Activated T-cell treated with anti-CD3 and anti-CD28 coated beads, Interleukin-2, amount 50 U/mL, for 72 hours (primary cell): ENCODE measurements around the gene CNTNAP5. TPM values are rescaled to one million over a fixed set of nuclear protein-coding genes. Genes with fewer than 3 reads are reported as not detected.
"Not testable (repeated sequence)": the region's sequence is repeated elsewhere in the genome, so short reads cannot be mapped to it uniquely, and the experiment has no call there.

Experiments
- ATAC-seq, 2 donors: fragments of 150-1000 bp; cut with Tn5 transposase; replicated peaks in 1 of 2; 2 replicates each; pipeline ENCODE4 v1.10.0; 2021; ENCODE audit warnings: moderate library complexity in 2 of 2, mild to moderate bottlenecking in 1 of 2
- DNase-seq, 2 donors: peaks; one replicate each; pipeline ENCODE4 v3.0.0; 2021 to 2022; ENCODE audit warnings: mixed read lengths in 1 of 2
- H3K27ac Mint-ChIP-seq: one replicate; pipeline ENCODE4 v1.8.0; 2022; ENCODE audit warnings: mild to moderate bottlenecking, moderate library complexity, mixed read lengths
- H3K27me3 Mint-ChIP-seq: one replicate; pipeline ENCODE4 v1.8.0; 2022; ENCODE audit warnings: low read depth, mixed read lengths
- H3K36me3 Mint-ChIP-seq, 2 donors: one replicate each; pipeline ENCODE4 v1.8.0; 2022; ENCODE audit warnings: mixed read lengths in 2 of 2, mild to moderate bottlenecking in 1 of 2; ENCODE audit not compliant: insufficient read depth in 2 of 2
- H3K4me1 Mint-ChIP-seq: one replicate; pipeline ENCODE4 v1.8.0; 2022; ENCODE audit warnings: low read depth, mixed read lengths
- H3K4me3 Mint-ChIP-seq, 2 donors: one replicate each; pipeline ENCODE4 v1.8.0; 2022; ENCODE audit warnings: mild to moderate bottlenecking in 2 of 2, mixed read lengths in 2 of 2, moderate library complexity in 2 of 2
- H3K9me3 Mint-ChIP-seq, 2 donors: one replicate each; pipeline ENCODE4 v1.8.0; 2022; ENCODE audit warnings: mixed read lengths in 2 of 2
- total RNA-seq, 2 donors: library from RNA; stranded (reverse); gene quantifications; one replicate each; pipeline ENCODE4 v1.2.3, GENCODE V29; 2022

Gene CNTNAP5
- total RNA-seq, 2 donors from 2014 or later = not detected

DNA sequence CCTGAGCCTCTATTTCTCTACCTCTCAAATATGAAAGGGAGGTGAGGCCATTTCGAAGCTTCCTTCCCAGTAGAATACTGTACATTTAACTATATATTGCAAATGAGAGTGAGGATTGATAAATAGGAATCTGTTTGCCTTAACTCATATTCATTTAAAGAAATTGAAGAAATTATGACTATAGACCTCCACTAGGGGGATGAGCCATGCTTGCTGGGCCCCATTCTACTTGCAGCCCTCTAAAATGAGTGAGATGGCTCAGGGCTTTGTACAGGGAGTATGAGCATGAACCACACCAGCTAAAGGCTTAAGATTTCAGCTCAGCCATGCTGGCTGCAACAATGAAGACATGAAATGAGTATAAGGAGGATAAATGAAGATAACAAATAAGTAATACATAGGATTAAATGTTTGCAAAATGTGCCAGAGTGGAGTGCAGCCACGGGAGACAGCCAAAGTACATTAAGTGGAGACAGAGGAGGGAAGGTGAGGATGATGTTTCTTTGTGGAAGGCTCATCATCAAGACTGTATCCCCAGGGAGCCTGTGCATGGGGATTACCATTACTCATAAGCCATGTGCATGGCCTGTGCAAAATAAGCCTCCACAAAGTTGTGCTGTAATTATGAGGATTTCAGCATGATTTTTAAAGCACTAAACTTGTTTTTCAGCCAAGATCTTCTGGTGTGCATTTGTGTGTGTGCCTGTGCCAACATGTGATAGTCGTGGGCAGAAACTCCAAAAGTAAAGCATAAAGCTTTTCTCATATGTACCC, 300.8 kb downstream of the CNTNAP5 start:
- Mint-ChIP-seq H3K9me3 (peaks cover 5 to 13% of the 10 kb centered on the region in 2 donors), H3K4me1 (no peaks in the 10 kb centered on the region), H3K27me3 (no peaks in the 10 kb centered on the region), H3K4me3 (no peak overlapping the region), H3K27ac (no peak overlapping the region), H3K36me3 (no peaks in the 10 kb centered on the region)
- DNase-seq = no peak
- ATAC-seq = no peak

DNA sequence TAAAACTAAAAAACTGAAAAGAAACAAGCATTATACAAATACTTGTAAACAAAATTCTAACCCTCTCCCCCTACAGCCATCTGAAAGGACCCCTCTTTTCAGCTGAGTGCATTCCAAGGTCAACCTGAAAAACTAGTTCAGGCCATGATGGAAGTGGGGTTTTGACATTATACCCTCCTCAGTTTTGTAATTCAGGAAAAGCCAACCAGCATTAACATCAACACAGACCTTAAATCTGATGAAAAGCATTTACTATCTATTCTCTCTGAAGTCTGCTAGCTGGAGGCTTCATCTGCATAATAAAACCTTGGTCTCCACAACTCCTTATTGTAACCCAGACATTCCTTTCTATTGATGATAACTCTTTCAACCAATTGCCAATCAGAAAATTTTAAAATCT, 302.2 kb downstream of the CNTNAP5 start:
- no peaks in the 10 kb centered on the region for H3K4me1 Mint-ChIP-seq
- ATAC-seq (no peak), DNase-seq (no peak)
- H3K27me3 Mint-ChIP-seq = no peaks in the 10 kb centered on the region
- no peaks in the 10 kb centered on the region for H3K36me3 Mint-ChIP-seq
- peaks cover 5 to 12% of the 10 kb centered on the region in 2 donors for H3K9me3 Mint-ChIP-seq
- no peak overlapping the region for H3K4me3 Mint-ChIP-seq
- no peak overlapping the region for H3K27ac Mint-ChIP-seq

DNA sequence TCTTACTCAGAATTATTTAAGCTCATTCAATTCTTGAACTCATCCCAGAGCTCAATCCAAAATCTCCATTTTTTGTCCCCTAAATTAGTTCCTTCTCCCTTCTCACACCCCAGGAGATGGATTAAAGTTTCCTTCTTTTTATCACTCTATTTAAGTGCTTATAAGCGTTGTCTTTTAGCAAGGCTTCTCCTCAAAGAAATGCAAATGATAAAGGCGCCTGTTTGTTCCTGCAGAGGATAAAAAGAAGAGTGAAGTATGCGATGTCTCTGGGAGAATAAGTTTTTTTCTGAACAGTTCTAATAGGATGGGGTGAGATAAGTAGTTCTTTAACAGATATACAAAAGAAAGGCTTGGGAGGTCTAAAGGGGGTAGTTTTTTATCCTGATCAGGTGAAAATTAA, 303.3 kb downstream of the CNTNAP5 start:
- Mint-ChIP-seq H3K4me3 (no peak overlapping the region), H3K27ac (no peak overlapping the region), H3K36me3 (no peaks in the 10 kb centered on the region), H3K4me1 (no peaks in the 10 kb centered on the region), H3K27me3 (no peaks in the 10 kb centered on the region), H3K9me3 (peaks cover 5 to 12% of the 10 kb centered on the region in 2 donors)
- no peak for DNase-seq
- no peak for ATAC-seq

DNA sequence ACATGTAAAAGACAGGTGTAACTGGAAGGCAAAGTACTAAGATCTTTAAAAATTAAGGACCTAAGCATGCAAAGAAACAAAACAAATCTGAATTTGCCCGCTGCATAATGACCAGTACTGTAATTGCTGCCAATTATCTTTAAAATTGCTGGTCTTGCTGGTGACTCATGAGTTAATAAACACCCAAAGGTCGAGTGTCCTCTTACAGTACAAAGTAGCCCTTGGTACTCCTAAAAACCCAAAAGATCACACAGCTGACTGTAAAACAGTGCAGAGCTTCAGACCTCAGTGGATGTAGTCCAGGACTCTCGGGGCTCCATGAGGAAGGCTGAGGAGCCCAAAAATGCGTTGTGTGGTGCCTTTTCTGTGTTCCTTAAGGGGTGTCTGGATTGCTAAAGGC, 308.7 kb downstream of the CNTNAP5 start:
- Mint-ChIP-seq H3K4me3 (no peak overlapping the region), H3K9me3 (peaks cover 2 to 3% of the 10 kb centered on the region in 2 donors), H3K27ac (no peak overlapping the region), H3K4me1 (no peaks in the 10 kb centered on the region), H3K27me3 (no peaks in the 10 kb centered on the region), H3K36me3 (no peaks in the 10 kb centered on the region)
- ATAC-seq (no peak), DNase-seq (no peak)

DNA sequence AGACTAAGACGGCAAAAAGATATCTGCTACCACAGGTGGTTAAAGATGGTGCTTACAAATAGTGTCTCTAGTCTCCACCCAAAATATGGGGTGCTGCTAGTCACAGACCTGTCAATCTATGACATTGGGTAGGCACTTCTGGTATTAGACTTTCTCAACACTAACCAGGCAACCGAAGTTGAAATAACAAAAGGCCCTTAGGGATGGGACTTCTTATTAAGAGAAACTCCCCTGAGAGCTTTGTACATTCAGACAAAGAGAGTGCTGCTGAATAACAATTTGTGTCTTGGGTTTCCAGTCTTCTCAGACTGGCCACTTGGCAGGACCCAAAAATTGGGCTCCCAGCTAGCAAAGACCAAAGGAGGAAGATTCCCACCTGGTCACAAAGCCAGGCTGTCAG, 310.0 kb downstream of the CNTNAP5 start:
- no peak overlapping the region for H3K27ac Mint-ChIP-seq
- ATAC-seq (no peak), DNase-seq (no peak)
- no peaks in the 10 kb centered on the region for H3K27me3 Mint-ChIP-seq
- H3K9me3 Mint-ChIP-seq = peaks cover 2 to 3% of the 10 kb centered on the region in 2 donors
- no peaks in the 10 kb centered on the region for H3K36me3 Mint-ChIP-seq
- H3K4me3 Mint-ChIP-seq = no peak overlapping the region
- H3K4me1 Mint-ChIP-seq = no peaks in the 10 kb centered on the region

DNA sequence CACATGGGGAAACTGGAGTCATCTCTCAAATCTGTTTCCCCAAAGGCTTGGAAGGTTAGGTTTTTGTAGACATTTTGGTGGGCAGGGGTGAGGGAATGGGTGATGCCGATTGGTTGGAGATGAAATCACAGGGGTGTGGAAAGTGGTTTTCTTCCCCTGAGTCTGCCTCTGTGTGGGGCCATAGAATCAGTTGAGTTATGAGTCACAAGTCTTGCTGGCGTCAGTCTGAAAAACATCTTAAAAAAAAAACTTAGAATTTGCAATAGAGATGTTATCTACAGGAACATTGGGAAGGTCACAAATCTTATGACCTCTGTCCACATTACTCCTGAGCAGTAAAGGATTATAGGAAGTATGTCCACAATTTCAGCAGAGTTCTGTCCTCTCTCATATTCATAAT, 314.6 kb downstream of the CNTNAP5 start:
- Mint-ChIP-seq H3K36me3 (no peaks in the 10 kb centered on the region), H3K4me1 (no peaks in the 10 kb centered on the region), H3K9me3 (peaks cover 1 to 5% of the 10 kb centered on the region in 2 donors), H3K27me3 (no peaks in the 10 kb centered on the region), H3K4me3 (no peak overlapping the region), H3K27ac (no peak overlapping the region)
- no peak for ATAC-seq
- DNase-seq = no peak

DNA sequence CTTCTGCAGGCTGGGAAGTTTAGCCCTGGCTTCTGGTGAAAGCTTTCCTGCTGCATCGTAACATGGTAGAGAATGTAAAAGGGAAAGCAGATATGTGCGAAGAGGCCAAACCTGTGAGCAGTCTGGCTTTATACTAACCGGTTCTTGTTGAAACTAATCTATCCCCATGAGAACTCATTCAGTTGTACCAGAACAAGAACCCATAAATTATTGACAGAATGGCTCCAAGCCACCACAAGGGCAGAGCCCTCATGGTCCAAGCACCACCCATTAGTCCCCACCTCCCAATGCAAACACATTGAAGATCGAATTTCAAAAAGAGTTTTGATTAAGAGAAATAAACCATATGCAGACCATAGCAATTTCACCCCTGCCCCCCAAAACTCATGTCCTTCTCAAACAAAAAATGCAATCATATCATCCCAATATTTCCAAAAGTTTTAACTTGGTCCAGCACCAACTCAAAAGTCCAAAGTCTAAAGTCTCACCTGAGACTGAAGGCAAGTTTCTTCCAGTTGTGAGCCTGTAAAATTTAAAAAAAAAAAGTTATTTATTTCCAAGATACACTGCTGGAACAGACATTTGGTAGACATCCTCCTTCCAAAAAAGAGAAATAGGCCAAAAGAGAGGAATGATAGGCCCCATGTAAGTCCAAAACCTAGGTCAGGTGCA, 318.9 kb downstream of the CNTNAP5 start:
- DNase-seq (no peak), ATAC-seq (no peak)
- H3K27ac Mint-ChIP-seq = no peak overlapping the region
- H3K4me3 Mint-ChIP-seq = no peak overlapping the region
- H3K9me3 Mint-ChIP-seq = peaks cover 0 to 1% of the 10 kb centered on the region in 2 donors
- no peaks in the 10 kb centered on the region for H3K4me1 Mint-ChIP-seq
- no peaks in the 10 kb centered on the region for H3K27me3 Mint-ChIP-seq
- no peaks in the 10 kb centered on the region for H3K36me3 Mint-ChIP-seq

DNA sequence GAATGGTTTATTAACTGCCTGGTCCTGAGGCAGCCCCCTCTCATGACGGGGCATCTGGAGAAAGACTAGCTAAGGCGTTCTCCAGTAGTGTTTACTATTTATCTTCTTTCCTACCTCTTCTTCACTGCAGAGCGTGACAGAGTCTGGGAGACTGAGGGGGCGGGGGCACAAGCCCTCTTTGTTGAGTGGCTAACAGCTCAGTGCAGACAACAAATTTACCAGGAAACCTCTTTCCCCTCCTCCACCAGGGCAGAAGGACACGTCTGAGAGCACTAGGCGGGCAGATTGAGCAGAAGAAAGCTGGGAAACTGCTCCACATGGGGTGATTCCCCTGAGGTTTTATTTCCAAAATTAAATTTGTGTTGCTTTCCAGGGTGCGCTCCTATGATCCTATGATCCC, 322.1 kb downstream of the CNTNAP5 start:
- H3K36me3 Mint-ChIP-seq = no peaks in the 10 kb centered on the region
- no peaks in the 10 kb centered on the region for H3K27me3 Mint-ChIP-seq
- no peaks in the 10 kb centered on the region for H3K4me1 Mint-ChIP-seq
- H3K4me3 Mint-ChIP-seq = no peak overlapping the region
- H3K27ac Mint-ChIP-seq = no peak overlapping the region
- no peak for DNase-seq
- ATAC-seq = no peak
- peaks cover 4 to 8% of the 10 kb centered on the region in 2 donors for H3K9me3 Mint-ChIP-seq

DNA sequence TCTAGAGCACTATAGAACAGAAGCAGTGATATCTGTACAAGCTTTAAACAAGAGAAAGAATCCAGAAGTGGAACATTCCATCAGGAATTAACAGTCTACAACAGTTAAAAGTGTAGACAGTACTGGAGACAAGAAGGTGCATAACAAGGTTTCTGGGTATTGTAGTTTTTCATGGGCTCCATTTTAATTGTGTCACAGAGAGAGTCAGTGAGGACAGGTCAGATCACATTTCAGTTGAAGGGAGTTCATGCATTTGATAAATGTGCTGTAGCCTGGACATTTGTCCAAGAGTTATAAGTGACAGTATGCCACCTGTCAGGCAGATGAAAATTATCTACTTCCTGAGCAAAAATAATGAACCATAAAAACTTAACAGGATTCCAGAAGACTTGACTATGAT, 328.6 kb downstream of the CNTNAP5 start:
- ATAC-seq = no peak
- Mint-ChIP-seq H3K4me3 (no peak overlapping the region), H3K4me1 (no peaks in the 10 kb centered on the region), H3K27ac (no peak overlapping the region), H3K9me3 (peaks cover 3 to 12% of the 10 kb centered on the region in 2 donors), H3K27me3 (no peaks in the 10 kb centered on the region), H3K36me3 (no peaks in the 10 kb centered on the region)
- no peak for DNase-seq

DNA sequence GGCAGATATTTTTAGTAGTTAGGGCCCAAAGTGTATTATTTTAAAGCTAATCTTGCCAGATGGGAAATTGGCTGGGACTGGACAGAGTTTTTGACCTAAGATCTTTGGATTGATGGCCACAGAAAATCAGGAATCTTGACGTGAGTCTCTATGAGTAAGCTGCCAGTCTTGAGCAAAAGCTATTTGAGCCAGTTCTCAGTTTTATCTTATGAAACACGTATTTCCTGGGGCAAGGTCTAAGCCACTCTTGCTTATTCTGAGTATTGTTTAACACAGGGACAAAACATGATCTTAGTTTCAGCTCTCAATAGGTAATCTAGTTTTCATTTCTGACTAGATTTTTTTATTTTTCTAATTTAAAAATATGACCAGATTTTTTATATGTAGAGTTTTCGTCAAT, 329.4 kb downstream of the CNTNAP5 start:
- Mint-ChIP-seq H3K27ac (no peak overlapping the region), H3K27me3 (no peaks in the 10 kb centered on the region), H3K4me1 (no peaks in the 10 kb centered on the region), H3K4me3 (no peak overlapping the region), H3K36me3 (peaks cover 0 to 2% of the 10 kb centered on the region in 2 donors), H3K9me3 (peaks cover 3 to 10% of the 10 kb centered on the region in 2 donors)
- DNase-seq (no peak), ATAC-seq (no peak)

DNA sequence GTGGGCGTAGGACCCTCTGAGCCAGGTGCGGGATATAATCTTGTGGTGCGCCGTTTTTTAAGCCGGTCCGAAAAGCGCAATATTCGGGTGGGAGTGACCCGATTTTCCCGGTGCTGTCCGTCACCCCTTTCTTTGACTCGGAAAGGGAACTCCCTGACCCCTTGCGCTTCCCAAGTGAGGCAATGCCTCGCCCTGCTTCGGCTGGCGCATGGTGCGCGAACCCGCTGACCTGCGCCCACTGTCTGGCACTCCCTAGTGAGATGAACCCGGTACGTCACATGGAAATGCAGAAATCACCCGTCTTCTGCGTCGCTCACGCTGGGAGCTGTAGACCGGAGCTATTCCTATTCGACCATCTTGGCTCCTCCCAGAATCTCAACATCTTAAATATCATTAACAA, 336.9 kb downstream of the CNTNAP5 start:
- H3K36me3 Mint-ChIP-seq = peaks cover 1 to 10% of the 10 kb centered on the region in 2 donors
- H3K27me3 Mint-ChIP-seq, DNase-seq, H3K4me1 Mint-ChIP-seq, H3K9me3 Mint-ChIP-seq, ATAC-seq, H3K27ac Mint-ChIP-seq, H3K4me3 Mint-ChIP-seq: not testable (repeated sequence)

DNA sequence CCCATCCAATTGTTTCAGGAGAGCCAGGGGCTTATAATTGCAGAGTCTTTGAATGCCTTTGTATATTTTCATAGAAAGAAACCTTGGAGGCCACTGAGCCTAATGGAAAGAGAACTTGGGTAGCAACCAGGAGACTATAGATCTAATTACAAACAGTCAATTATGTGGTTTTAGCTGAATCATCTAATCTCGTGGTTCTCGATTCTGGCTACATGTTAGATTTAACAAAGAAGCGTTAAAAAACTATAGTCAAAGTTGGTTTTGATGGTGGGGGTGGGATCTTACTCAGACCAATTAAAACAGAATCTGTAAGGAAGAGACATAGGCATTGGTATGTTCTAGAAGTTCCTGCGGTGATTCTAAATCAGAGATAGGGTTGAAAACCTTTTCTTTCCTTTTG, 344.1 kb downstream of the CNTNAP5 start:
- Mint-ChIP-seq H3K4me3 (no peak overlapping the region), H3K4me1 (no peaks in the 10 kb centered on the region), H3K9me3 (peaks cover 7 to 15% of the 10 kb centered on the region in 2 donors), H3K27me3 (no peaks in the 10 kb centered on the region), H3K27ac (no peak overlapping the region), H3K36me3 (no peaks in the 10 kb centered on the region)
- ATAC-seq (no peak), DNase-seq (no peak)

DNA sequence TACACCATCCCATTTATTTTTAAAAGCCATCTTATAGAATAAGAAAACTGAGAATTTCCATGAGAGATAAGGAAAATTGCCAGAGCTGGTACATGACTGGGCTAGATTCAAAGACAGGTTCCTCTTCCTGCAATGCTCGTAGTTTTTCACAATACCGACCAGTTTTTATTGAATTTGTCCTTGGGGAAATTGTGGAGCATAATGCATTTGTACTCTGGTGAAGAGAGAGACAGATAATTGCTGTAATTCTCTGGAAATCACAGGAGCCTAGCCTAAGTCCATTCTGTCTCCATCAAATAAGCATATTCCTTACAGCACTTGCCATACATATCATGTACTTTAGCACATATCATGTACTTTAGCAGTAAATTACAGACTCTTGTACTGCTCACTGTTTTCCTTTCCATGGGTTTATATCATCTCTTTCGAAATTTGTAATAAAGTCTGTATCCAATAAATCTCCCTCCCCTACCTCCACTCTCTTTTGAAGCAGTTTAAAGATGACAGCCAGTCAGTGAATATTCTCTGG, 355.2 kb downstream of the CNTNAP5 start:
- no peak overlapping the region for H3K27ac Mint-ChIP-seq
- peaks cover 1 to 3% of the 10 kb centered on the region in 2 donors for H3K9me3 Mint-ChIP-seq
- no peak for ATAC-seq
- no peak for DNase-seq
- no peaks in the 10 kb centered on the region for H3K36me3 Mint-ChIP-seq
- no peaks in the 10 kb centered on the region for H3K27me3 Mint-ChIP-seq
- no peak overlapping the region for H3K4me3 Mint-ChIP-seq
- H3K4me1 Mint-ChIP-seq = no peaks in the 10 kb centered on the region
